Activated CD4-positive, alpha-beta memory T cell treated with anti-CD3 and anti-CD28 coated beads for 36 hours (primary cell): ENCODE data around the gene LOC101059915.
"Not testable (repeated sequence)": the region's sequence is repeated elsewhere in the genome, so short reads cannot be mapped to it uniquely, and the experiment has no call there.

ENCODE experiments used
- CTCF ChIA-PET: fragments of 350-600 bp; sonication (Branson Sonifier 250); formaldehyde crosslinking; loops from one replicate; lab custom pipeline; 2021; ENCODE audit warnings: antibody characterized with exemption, inconsistent platforms; lab: Charles Lee
- POLR2A ChIA-PET: fragments of 350-600 bp; sonication (Branson Sonifier 250); formaldehyde crosslinking; loops from one replicate; lab custom pipeline; 2021; ENCODE audit warnings: antibody characterized with exemption; lab: Charles Lee
- DNase-seq: peaks from one replicate; pipeline ENCODE4 v3.0.0-alpha.2; 2020
- H3K27ac Mint-ChIP-seq: one replicate; pipeline ENCODE4 v1.8.0; 2021; ENCODE audit warnings: mixed read lengths
- H3K27me3 Mint-ChIP-seq: one replicate; pipeline ENCODE4 v1.8.0; 2021; ENCODE audit warnings: mixed read lengths
- H3K36me3 Mint-ChIP-seq: one replicate; pipeline ENCODE4 v1.8.0; 2021; ENCODE audit warnings: mixed read lengths
- H3K4me1 Mint-ChIP-seq: one replicate; pipeline ENCODE4 v1.8.0; 2021; ENCODE audit warnings: low read depth, mixed read lengths
- H3K4me3 Mint-ChIP-seq: one replicate; pipeline ENCODE4 v1.8.0; 2021; ENCODE audit warnings: mild to moderate bottlenecking, mixed read lengths
- H3K9me3 Mint-ChIP-seq: one replicate; pipeline ENCODE4 v1.8.0; 2021; ENCODE audit warnings: mixed read lengths
- intact Hi-C: fragments of 100-400 bp; cut with micrococcal nuclease; formaldehyde crosslinking; loops from one replicate; pipeline ENCODE4 v1.15.1; 2023

Gene LOC101059915

DNA sequence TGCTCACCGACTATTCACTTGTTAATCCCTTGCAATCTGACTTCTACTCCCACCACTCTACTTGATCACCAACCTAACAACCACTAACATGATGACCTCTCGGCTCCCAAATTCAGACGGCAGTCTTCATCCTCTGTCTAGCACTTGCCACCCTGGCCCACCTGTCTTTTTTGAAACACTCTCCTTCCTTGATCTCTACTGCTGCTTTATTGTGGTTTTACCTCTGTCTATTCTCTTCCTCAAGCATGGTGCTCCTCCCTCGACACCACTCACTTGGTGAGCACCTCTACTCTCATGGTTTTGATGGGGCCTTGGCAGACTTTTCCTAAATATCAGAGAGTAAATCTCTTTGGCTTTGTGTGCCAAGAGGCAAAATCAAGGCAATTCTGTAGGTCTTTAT lies 27.3 kb upstream of the LOC101059915 start:
- Mint-ChIP-seq H3K27ac (no peak overlapping the region), H3K27me3 (no peaks in the 10 kb centered on the region), H3K4me3 (no peak overlapping the region), H3K36me3 (no peaks in the 10 kb centered on the region), H3K4me1 (peaks cover 17% of the 10 kb centered on the region), H3K9me3 (no peaks in the 10 kb centered on the region)
- no peak for DNase-seq
- intact Hi-C loops = no loop called here
- ChIA-PET CTCF (no interaction called here), POLR2A (interaction anchor here (5.3 kb wide), 1 partner anchor 22 kb away, joined by 30 read pairs; the partner anchor contains the start of gene CXCR3)

GRCh38 chrX:71644406-71644805 lies 22.9 kb upstream of the LOC101059915 start:
- H3K27me3 Mint-ChIP-seq, H3K4me1 Mint-ChIP-seq, H3K9me3 Mint-ChIP-seq, DNase-seq, H3K27ac Mint-ChIP-seq, H3K36me3 Mint-ChIP-seq, H3K4me3 Mint-ChIP-seq, POLR2A ChIA-PET, intact Hi-C loops, CTCF ChIA-PET: not testable (repeated sequence)

- CTCF ChIA-PET = interaction anchor here (0.8 to 2.2 kb wide), 8 partner anchors 11 to 261 kb away, joined by 3 to 7 read pairs (median 4); partner anchors contain the start of gene CXCR3
- DNase-seq = peak; percentile 52
- intact Hi-C loops = loop anchor here (1.0 to 5.0 kb wide), 2 partner anchors 34 to 678 kb away; no protein-coding TSS in a partner anchor
- Mint-ChIP-seq H3K4me1 (peaks cover 5% of the 10 kb centered on the region), H3K27ac (no peak overlapping the region), H3K9me3 (no peaks in the 10 kb centered on the region), H3K36me3 (no peaks in the 10 kb centered on the region), H3K4me3 (no peak overlapping the region), H3K27me3 (no peaks in the 10 kb centered on the region)
- POLR2A ChIA-PET = no interaction called here
Observed at GRCh38 chrX:71650333-71650969, 16.9 kb upstream of the LOC101059915 start.

DNA sequence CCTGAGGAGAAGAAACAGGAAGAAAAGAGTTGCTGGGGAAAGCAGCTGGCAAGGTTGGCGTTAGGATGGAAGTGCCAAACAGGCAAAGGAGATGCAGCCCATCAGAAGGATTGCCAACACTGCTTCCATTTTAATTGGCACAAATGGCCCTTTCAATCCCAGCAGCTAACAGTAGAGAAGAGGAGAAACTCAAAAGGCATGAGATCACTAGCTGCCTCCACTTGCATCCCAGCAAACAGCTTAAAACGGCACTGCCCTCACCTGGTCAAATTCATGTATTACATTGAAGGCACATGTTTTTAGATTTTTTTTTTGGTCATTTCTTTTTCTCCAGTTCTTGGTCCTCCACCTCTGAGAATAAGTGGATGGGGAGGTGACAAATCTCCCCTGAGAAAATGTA lies 14.9 kb upstream of the LOC101059915 start:
- ChIA-PET POLR2A (interaction anchor here (0.7 kb wide), 1 partner anchor 470 kb away, joined by 3 read pairs; no protein-coding TSS in a partner anchor), CTCF (interaction anchor here (0.6 to 2.1 kb wide), 21 partner anchors 9 to 284 kb away, joined by 3 to 18 read pairs (median 5); partner anchors contain the start of gene CXCR3)
- no peak overlapping the region for H3K27ac Mint-ChIP-seq
- peak; percentile 59 for DNase-seq
- no peaks in the 10 kb centered on the region for H3K36me3 Mint-ChIP-seq
- H3K27me3 Mint-ChIP-seq = no peaks in the 10 kb centered on the region
- no peak overlapping the region for H3K4me3 Mint-ChIP-seq
- H3K4me1 Mint-ChIP-seq = peaks cover 5% of the 10 kb centered on the region
- no peaks in the 10 kb centered on the region for H3K9me3 Mint-ChIP-seq
- intact Hi-C loops = loop anchor here (5.0 kb wide), 1 partner anchor 680 kb away; no protein-coding TSS in a partner anchor

- POLR2A ChIA-PET = no interaction called here
- Mint-ChIP-seq H3K27me3 (no peaks in the 10 kb centered on the region), H3K36me3 (no peaks in the 10 kb centered on the region), H3K9me3 (no peaks in the 10 kb centered on the region), H3K4me3 (no peak overlapping the region), H3K4me1 (peaks cover 5% of the 10 kb centered on the region), H3K27ac (no peak overlapping the region)
- DNase-seq = no peak
- intact Hi-C loops = loop anchor here (5.0 kb wide), 1 partner anchor 681 kb away; no protein-coding TSS in a partner anchor
- CTCF ChIA-PET = no interaction called here
Observed at GRCh38 chrX:71653344-71653743, 14.0 kb upstream of the LOC101059915 start.

DNA sequence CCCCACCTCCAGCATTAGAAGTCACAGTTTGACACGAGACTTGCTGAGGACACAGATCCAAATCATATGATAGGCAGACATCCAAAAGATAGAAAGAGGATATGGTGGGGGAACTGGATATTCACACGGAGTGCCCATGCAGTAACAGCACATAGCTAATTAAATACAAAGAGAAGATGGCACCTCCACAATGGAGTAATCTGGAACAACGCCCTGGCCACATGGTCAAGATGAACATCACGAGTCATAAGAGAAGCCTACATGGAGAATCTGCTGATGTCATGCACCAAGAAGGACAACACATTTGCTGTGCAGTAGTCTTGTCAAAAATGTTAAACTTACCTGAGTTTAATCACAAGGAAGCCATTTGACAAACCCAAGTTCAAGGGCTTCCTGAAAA lies 10.1 kb upstream of the LOC101059915 start:
- no peaks in the 10 kb centered on the region for H3K9me3 Mint-ChIP-seq
- H3K36me3 Mint-ChIP-seq = no peaks in the 10 kb centered on the region
- CTCF ChIA-PET = no interaction called here
- H3K27me3 Mint-ChIP-seq = no peaks in the 10 kb centered on the region
- no peak overlapping the region for H3K4me3 Mint-ChIP-seq
- H3K4me1 Mint-ChIP-seq = peaks cover 2% of the 10 kb centered on the region
- POLR2A ChIA-PET = no interaction called here
- intact Hi-C loops = no loop called here
- no peak overlapping the region for H3K27ac Mint-ChIP-seq
- DNase-seq = no peak

DNA sequence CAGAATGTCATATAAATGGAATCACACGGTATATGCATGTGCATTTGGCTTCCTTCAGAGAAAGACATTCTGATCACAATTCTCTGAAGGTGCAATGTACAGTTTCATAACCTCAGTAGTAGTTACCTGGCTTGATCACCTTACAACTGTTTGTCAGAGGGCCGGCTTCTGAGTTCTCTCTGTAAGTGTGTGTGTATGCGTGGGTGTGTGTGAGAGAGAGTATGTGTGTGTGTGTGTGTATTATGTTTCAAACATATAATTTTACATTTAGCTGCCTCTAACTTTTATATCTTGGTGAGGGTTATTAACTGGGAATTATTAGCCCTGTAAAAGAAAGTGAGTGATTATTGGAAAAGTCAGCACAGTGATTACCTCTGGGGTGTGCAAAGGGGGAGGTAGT lies 8.0 kb upstream of the LOC101059915 start:
- no peak for DNase-seq
- CTCF ChIA-PET = no interaction called here
- no peak overlapping the region for H3K27ac Mint-ChIP-seq
- intact Hi-C loops = no loop called here
- no peaks in the 10 kb centered on the region for H3K36me3 Mint-ChIP-seq
- H3K27me3 Mint-ChIP-seq = no peaks in the 10 kb centered on the region
- no peak overlapping the region for H3K4me3 Mint-ChIP-seq
- H3K4me1 Mint-ChIP-seq = peaks cover 18% of the 10 kb centered on the region
- no peaks in the 10 kb centered on the region for H3K9me3 Mint-ChIP-seq
- POLR2A ChIA-PET = no interaction called here

DNA sequence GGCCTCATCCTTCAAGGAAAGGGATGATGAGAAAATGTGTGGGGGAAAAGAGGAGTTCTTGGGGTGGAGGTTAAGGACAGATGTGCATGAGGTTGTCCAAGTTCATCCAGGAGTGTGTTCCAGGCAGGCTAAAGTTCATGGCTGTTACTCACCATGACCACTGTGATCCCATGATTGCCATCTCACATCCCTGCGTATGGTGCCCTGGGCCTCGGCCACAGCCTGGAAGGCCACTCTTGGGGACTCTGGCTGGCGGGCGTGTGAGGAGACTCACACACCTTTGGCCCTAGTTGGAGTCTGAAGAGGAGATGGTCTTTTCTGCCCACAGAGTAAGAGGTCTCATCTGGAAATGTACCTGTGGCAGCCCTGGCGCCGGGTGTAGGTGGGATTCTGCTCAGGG lies 7.4 kb upstream of the LOC101059915 start:
- intact Hi-C loops = no loop called here
- no peaks in the 10 kb centered on the region for H3K9me3 Mint-ChIP-seq
- no peak overlapping the region for H3K27ac Mint-ChIP-seq
- H3K4me3 Mint-ChIP-seq = no peak overlapping the region
- H3K27me3 Mint-ChIP-seq = no peaks in the 10 kb centered on the region
- CTCF ChIA-PET = no interaction called here
- no peak for DNase-seq
- peaks cover 20% of the 10 kb centered on the region for H3K4me1 Mint-ChIP-seq
- POLR2A ChIA-PET = no interaction called here
- H3K36me3 Mint-ChIP-seq = no peaks in the 10 kb centered on the region

DNA sequence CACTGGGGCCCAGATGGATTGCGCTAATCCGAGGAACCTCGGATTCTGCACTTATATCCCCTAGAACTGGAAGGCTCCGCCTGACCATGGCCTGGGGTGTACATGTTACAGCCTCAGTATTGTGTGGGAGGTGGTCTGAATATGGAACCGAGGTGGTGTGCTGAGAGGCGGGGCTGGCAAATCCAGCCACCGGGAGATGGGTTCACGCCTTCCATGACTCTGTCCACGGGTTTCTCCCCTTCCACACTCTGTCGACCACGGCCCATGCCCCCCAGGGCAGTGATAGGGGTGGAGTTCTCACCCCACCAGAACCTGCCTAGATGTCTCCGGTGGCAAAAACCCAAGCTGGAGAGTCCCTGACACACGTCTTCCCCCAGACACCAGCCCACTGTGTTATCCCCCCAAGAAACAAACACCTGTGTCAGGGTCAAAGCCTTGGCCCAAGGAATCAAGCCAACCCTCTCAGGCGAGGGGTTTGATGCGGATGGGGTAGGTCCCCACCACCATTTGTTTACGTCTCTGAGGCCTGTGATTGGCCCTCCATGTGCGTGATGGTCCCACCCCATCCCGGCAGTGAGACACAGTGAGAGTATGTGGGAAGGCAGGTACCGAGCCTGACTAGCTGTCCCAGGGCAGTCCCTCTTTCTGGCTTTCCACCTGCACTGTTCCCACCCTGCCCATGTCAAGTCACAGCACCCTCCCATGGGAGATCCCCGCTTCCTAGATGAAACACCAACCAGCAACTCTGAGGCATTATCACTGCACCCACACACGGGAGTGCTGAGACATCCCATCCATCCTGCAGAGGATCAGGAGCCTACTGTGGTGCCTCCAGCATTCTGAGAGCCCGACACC lies 6.6 kb upstream of the LOC101059915 start:
- Mint-ChIP-seq H3K27me3 (no peaks in the 10 kb centered on the region), H3K27ac (no peak overlapping the region), H3K4me1 (peaks cover 20% of the 10 kb centered on the region), H3K36me3 (no peaks in the 10 kb centered on the region), H3K4me3 (no peak overlapping the region), H3K9me3 (no peaks in the 10 kb centered on the region)
- no peak for DNase-seq
- ChIA-PET POLR2A (no interaction called here), CTCF (interaction anchor here (0.8 kb wide), 1 partner anchor 9 kb away, joined by 5 read pairs; no protein-coding TSS in a partner anchor)
- intact Hi-C loops = no loop called here

DNA sequence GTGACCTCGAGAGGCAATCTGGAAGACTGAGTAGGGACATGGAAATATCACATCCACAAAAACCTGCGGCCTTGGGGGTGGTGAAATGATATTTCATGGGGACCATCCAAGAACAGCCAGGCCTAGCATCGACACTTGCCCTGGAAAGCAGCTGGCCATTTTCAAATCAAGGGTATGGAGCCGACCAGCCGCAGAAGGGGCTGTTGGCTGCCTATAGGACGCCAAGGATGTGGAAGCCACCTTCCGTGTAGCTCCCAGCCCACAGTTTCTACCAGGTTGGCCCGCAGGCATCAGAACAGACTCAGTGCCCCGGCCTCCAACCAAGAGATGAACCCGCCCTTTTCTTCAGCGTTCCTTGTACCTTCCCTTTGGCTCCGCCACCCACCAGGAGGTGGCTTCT lies 5.4 kb upstream of the LOC101059915 start:
- DNase-seq = no peak
- ChIA-PET CTCF (interaction anchor here (0.7 to 0.8 kb wide), 2 partner anchors 10 to 198 kb away, joined by 3 to 5 read pairs; no protein-coding TSS in a partner anchor), POLR2A (no interaction called here)
- Mint-ChIP-seq H3K4me3 (no peak overlapping the region), H3K4me1 (peaks cover 20% of the 10 kb centered on the region), H3K9me3 (no peaks in the 10 kb centered on the region), H3K27me3 (no peaks in the 10 kb centered on the region), H3K27ac (no peak overlapping the region), H3K36me3 (no peaks in the 10 kb centered on the region)
- intact Hi-C loops = no loop called here

DNA sequence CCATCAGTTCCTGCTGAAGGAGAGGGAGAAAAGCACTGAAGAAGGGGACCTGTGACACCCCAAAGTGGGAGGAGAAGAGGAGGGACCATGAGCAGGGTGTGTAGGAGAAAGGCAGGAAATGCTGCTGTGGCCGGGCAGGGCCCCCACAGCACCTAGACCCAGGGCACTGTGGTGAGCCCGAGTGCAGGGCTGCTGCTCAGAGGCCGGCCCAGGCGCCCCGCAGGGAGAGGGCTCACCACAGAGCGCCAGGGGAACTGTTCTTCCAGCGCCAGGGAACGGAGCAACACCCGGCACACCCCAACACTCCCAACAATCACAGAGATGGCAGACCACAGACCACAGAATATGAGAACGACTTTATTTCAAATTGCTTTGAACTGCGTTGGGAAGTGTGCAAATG lies 4.7 kb upstream of the LOC101059915 start:
- intact Hi-C loops, POLR2A ChIA-PET, H3K36me3 Mint-ChIP-seq, CTCF ChIA-PET, H3K27ac Mint-ChIP-seq, H3K27me3 Mint-ChIP-seq, H3K9me3 Mint-ChIP-seq: not testable (repeated sequence)
- peaks cover 20% of the 10 kb centered on the region for H3K4me1 Mint-ChIP-seq
- H3K4me3 Mint-ChIP-seq = peak overlapping the region; percentile 50
- peak; percentile 24 for DNase-seq

DNA sequence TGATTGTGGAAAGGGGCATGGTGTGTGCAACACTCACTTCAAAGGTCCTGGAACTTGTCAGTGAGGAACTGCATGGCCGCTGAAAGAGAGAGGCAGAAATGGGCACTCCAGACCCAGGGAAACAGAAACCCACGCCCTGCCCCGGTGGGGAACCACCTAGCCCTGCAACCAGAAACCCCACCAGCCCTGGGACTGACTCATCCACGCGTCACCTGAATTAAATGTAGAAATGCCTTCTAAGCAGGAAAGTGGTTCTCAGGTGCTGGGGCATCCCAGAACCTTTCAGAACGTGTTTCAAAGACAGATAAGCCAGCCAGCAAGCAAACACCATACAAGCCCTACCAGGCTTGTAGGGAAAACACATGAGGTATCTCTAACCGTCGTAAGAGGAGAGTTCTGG lies 4.1 kb upstream of the LOC101059915 start:
- H3K9me3 Mint-ChIP-seq, POLR2A ChIA-PET, H3K27me3 Mint-ChIP-seq, H3K36me3 Mint-ChIP-seq, CTCF ChIA-PET, H3K4me3 Mint-ChIP-seq, H3K27ac Mint-ChIP-seq, intact Hi-C loops: not testable (repeated sequence)
- H3K4me1 Mint-ChIP-seq = peaks cover 20% of the 10 kb centered on the region
- peak; percentile 83 for DNase-seq
